HepG2 (cell line): Measurements from ENCODE around the gene SEMA3G. TPM values are rescaled to one million over a fixed set of nuclear protein-coding genes. Genes with fewer than 3 reads are reported as not detected.

ENCODE experiments used
- CEBPZ ChIP-seq: IDR thresholded peaks from 2 replicates; pipeline ENCODE4 v1.6.1; 2012; ENCODE audit warnings: low read length, improper control_type of control experiment
- GMEB1 ChIP-seq: sonication (generic); formaldehyde crosslinking; IDR thresholded peaks from 2 replicates; pipeline ENCODE4 v1.5.1; 2020; ENCODE audit warnings: missing genetic modification reagents, mild to moderate bottlenecking, borderline replicate concordance
- HNRNPK ChIP-seq: fragments of 200-400 bp; formaldehyde crosslinking; IDR thresholded peaks from 2 replicates; pipeline ENCODE4 v1.6.1; 2018; ENCODE audit warnings: low read length, low read depth, moderate library complexity, mild to moderate bottlenecking; ENCODE audit not compliant: poor library complexity, severe bottlenecking
- IRF2 ChIP-seq: IDR thresholded peaks from 2 replicates; pipeline ENCODE4 v1.6.1; 2018; ENCODE audit warnings: missing genetic modification reagents, missing compliant biosample characterization
- NCOR1 ChIP-seq: fragments of 200-600 bp; sonication (generic); IDR thresholded peaks from 2 replicates; pipeline ENCODE4 v1.7.0; 2017; ENCODE audit warnings: antibody characterized with exemption, low read length, borderline replicate concordance
- SKI ChIP-seq: fragments of 450-650 bp; IDR thresholded peaks from one replicate; pipeline ENCODE4 v1.6.1; 2018; ENCODE audit warnings: mild to moderate bottlenecking; ENCODE audit not compliant: partially characterized antibody
- SNAPC2 ChIP-seq: sonication (generic); formaldehyde crosslinking; IDR thresholded peaks from 2 replicates; pipeline ENCODE4 v1.8.1; 2022; ENCODE audit warnings: mild to moderate bottlenecking, missing genetic modification reagents
- ZBTB21 ChIP-seq: sonication (generic); formaldehyde crosslinking; IDR thresholded peaks from 2 replicates; pipeline ENCODE4 v1.4.0; 2020; ENCODE audit warnings: missing genetic modification reagents
- ZC3H13 ChIP-seq: sonication (generic); formaldehyde crosslinking; IDR thresholded peaks from 2 replicates; pipeline ENCODE4 v1.8.1; 2023; ENCODE audit warnings: mild to moderate bottlenecking, missing genetic modification reagents, moderate library complexity
- ZHX1 ChIP-seq: sonication (generic); formaldehyde crosslinking; IDR thresholded peaks from 2 replicates; pipeline ENCODE4 v1.8.1; 2022; ENCODE audit warnings: low read depth, mild to moderate bottlenecking, missing genetic modification reagents
- ZNF274 ChIP-seq: sonication (generic); formaldehyde crosslinking; IDR thresholded peaks from 2 replicates; pipeline ENCODE4 v1.5.1; 2020; ENCODE audit warnings: mild to moderate bottlenecking, missing genetic modification reagents
- ZNF3 ChIP-seq: IDR thresholded peaks from 2 replicates; pipeline ENCODE4 v1.7.0; 2017; ENCODE audit warnings: inconsistent platforms
- ZNF746 ChIP-seq: sonication (generic); formaldehyde crosslinking; IDR thresholded peaks from 2 replicates; pipeline ENCODE4 v1.8.0; 2022; ENCODE audit warnings: mild to moderate bottlenecking, missing genetic modification reagents
- ZNF781 ChIP-seq: sonication (generic); formaldehyde crosslinking; IDR thresholded peaks from 2 replicates; pipeline ENCODE4 v1.5.1; 2020; ENCODE audit warnings: borderline replicate concordance, mild to moderate bottlenecking, missing genetic modification reagents; ENCODE audit errors: not compliant biosample characterization
- polyA plus RNA-seq, 8 experiments: library from polyadenylated mRNA; depleted of rRNA in 3 of 8; stranded (reverse) in 7 of 8; unstranded in 1 of 8; fragments of >200 nt; fragmentation: Illumina TruSeq in 4 of 8; extraction: Trizol in 4 of 8; gene quantifications; 2 replicates each; pipeline versions ENCODE4 v1.2.1 to v1.2.3, GENCODE V29; 2011 to 2016; ENCODE audit warnings: low read depth in 4 of 8, missing spikeins in 1 of 8, mixed read lengths in 1 of 8; ENCODE audit not compliant: insufficient read depth in 1 of 8
- total RNA-seq, 5 experiments: library from RNA; depleted of rRNA; stranded (reverse); fragments of >200 nt; fragmentation: Illumina TruSeq; extraction: Trizol; gene quantifications; 2 replicates each; pipeline ENCODE4 v1.2.3, GENCODE V29; 2016; ENCODE audit warnings: low read depth in 1 of 5
- TF ChIP-seq, protein P1 (sequence below): sonication (generic); formaldehyde crosslinking; IDR thresholded peaks from 2 replicates; pipeline ENCODE4 v1.9.0; 2021; ENCODE audit warnings: missing genetic modification reagents, mild to moderate bottlenecking, borderline replicate concordance

The SEMA3G gene
- total and polyA plus RNA-seq, 2 of the 13 experiments (the other 11 are each of a cell fraction or from before 2014, with no cell fraction given) = 6.1 to 8.3 TPM

GRCh38 chr3:52455283-52456168 is 10.6 kb upstream of the SEMA3G start, which contains the start of gene NISCH (continued):
- TF ChIP-seq ZHX1 (CRISPR knock-in tag) = peak; percentile 84; the same call in 1 of the 2 replicates
- no peak for TF ChIP-seq SKI
- TF ChIP-seq GMEB1 (CRISPR knock-in tag) = peak; percentile 83
- no peak; the same call in 1 of the 2 replicates for TF ChIP-seq ZC3H13
- no peak for TF ChIP-seq IRF2 (CRISPR knock-in tag)
- no peak for TF ChIP-seq ZBTB21 (CRISPR knock-in tag)
- peak; percentile 34 for TF ChIP-seq ZNF781 (CRISPR knock-in tag)
- peak; percentile 48 for TF ChIP-seq HNRNPK
- TF ChIP-seq, protein P1, sequence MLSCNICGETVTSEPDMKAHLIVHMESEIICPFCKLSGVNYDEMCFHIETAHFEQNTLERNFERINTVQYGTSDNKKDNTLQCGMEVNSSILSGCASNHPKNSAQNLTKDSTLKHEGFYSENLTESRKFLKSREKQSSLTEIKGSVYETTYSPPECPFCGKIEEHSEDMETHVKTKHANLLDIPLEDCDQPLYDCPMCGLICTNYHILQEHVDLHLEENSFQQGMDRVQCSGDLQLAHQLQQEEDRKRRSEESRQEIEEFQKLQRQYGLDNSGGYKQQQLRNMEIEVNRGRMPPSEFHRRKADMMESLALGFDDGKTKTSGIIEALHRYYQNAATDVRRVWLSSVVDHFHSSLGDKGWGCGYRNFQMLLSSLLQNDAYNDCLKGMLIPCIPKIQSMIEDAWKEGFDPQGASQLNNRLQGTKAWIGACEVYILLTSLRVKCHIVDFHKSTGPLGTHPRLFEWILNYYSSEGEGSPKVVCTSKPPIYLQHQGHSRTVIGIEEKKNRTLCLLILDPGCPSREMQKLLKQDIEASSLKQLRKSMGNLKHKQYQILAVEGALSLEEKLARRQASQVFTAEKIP = no peak
- no peak for TF ChIP-seq ZNF746 (CRISPR knock-in tag)
- TF ChIP-seq NCOR1 = 0 out of 2 replicates have a peak, but pooled peaks have one; percentile 23
- TF ChIP-seq ZNF3 (CRISPR knock-in tag) = no peak
- TF ChIP-seq SNAPC2 (CRISPR knock-in tag) = no peak
- 0 out of 2 replicates have a peak, but pooled peaks have one; percentile 24 for TF ChIP-seq ZNF274 (CRISPR knock-in tag)
- no peak for TF ChIP-seq CEBPZ
